ENCODE data around the gene MARS1.

MARS1 gene

GRCh38 chr12:57477710-57478681 is 9.9 kb upstream of the MARS1 start:
- Histone ChIP-seq H3K27me3 (ENCODE audit: insufficient read depth, low read length) (peaks cover 63% of the 10 kb centered on the region), H3K9me3 (ENCODE audit: low read length) (peaks cover 3% of the 10 kb centered on the region), H3K4me1 (ENCODE audit: insufficient read depth, low read length) (peaks cover 9% of the 10 kb centered on the region), H3K36me3 (ENCODE audit: insufficient read depth, low read length) (no peaks in the 10 kb centered on the region), H2AFZ (ENCODE audit: low read depth, low read length) (no peak overlapping the region), H3K4me3 (ENCODE audit: low read length) (no peak overlapping the region)

- no peak overlapping the region for H2AFZ ChIP-seq (ENCODE audit: low read depth, low read length)
- peaks cover 56% of the 10 kb centered on the region for H3K27me3 ChIP-seq (ENCODE audit: insufficient read depth, low read length)
- peaks cover 9% of the 10 kb centered on the region for H3K4me1 ChIP-seq (ENCODE audit: insufficient read depth, low read length)
- H3K4me3 ChIP-seq (ENCODE audit: low read length): no peak overlapping the region
- no peaks in the 10 kb centered on the region for H3K36me3 ChIP-seq (ENCODE audit: insufficient read depth, low read length)
- peaks cover 3% of the 10 kb centered on the region for H3K9me3 ChIP-seq (ENCODE audit: low read length)
Observed at GRCh38 chr12:57479043-57479375, 8.9 kb upstream of the MARS1 start.

DNA sequence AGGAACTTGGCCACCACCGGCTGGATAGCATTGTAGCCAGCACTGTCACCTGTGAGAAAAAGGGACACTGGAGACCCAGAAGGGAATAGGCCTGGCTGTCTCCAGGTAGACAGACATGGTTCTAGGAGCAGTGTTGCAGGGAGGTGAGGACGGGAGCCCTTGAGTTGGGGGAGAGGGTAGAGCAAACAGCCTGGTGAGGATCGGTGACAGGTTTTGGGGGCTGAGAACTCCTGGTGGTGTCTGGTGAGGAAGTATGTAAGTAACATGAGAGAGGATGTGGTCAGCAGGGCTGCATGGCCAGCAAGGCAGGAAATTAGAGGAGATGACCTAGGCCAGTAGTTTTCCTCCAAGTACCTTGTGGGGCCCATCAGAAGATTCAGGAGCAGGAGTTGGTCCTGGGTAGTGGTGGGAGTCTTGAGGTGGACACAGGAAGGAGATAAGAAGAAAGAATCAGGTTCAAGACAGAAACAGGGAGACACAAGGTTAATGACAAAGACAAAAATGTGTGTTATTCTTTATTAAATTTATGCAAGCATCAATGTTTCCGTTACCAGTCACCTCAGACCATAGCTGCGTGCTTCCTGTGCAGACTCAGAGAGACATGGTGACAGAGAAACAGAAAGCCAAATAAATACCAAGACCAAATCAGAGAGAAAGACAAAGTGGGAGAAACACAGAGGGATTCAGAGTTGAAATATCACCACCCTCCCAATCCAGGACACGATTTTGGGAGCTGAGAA is 8.3 kb upstream of the MARS1 start, which contains the start of gene ARHGAP9:
ARHGAP9 (minus strand) TSS at position 491 of the 740 bp plus-strand sequence; CDS start at position 31, 460 bp downstream.
- Histone ChIP-seq H3K27me3 (ENCODE audit: insufficient read depth, low read length) (peaks cover 51% of the 10 kb centered on the region), H3K4me3 (ENCODE audit: low read length) (no peak within 1 kb of the TSS), H3K4me1 (ENCODE audit: insufficient read depth, low read length) (peaks cover 9% of the 10 kb centered on the region), H2AFZ (ENCODE audit: low read depth, low read length) (no peak within 1 kb of the TSS), H3K36me3 (ENCODE audit: insufficient read depth, low read length) (no peaks in the 10 kb centered on the region), H3K9me3 (ENCODE audit: low read length) (peaks cover 3% of the 10 kb centered on the region)

- Histone ChIP-seq H2AFZ (ENCODE audit: low read depth, low read length) (no peak overlapping the region), H3K9me3 (ENCODE audit: low read length) (peaks cover 3% of the 10 kb centered on the region), H3K4me3 (ENCODE audit: low read length) (no peak overlapping the region), H3K27me3 (ENCODE audit: insufficient read depth, low read length) (peaks cover 30% of the 10 kb centered on the region), H3K36me3 (ENCODE audit: insufficient read depth, low read length) (no peaks in the 10 kb centered on the region), H3K4me1 (ENCODE audit: insufficient read depth, low read length) (no peaks in the 10 kb centered on the region)
Observed at GRCh38 chr12:57481671-57482070, 6.2 kb upstream of the MARS1 start.

GRCh38 chr12:57483466-57483865 is 4.4 kb upstream of the MARS1 start:
- Histone ChIP-seq H3K4me3 (ENCODE audit: low read length) (no peak overlapping the region), H3K4me1 (ENCODE audit: insufficient read depth, low read length) (no peaks in the 10 kb centered on the region), H3K9me3 (ENCODE audit: low read length) (no peaks in the 10 kb centered on the region), H3K36me3 (ENCODE audit: insufficient read depth, low read length) (no peaks in the 10 kb centered on the region), H3K27me3 (ENCODE audit: insufficient read depth, low read length) (peaks cover 13% of the 10 kb centered on the region), H2AFZ (ENCODE audit: low read depth, low read length) (no peak overlapping the region)

DNA sequence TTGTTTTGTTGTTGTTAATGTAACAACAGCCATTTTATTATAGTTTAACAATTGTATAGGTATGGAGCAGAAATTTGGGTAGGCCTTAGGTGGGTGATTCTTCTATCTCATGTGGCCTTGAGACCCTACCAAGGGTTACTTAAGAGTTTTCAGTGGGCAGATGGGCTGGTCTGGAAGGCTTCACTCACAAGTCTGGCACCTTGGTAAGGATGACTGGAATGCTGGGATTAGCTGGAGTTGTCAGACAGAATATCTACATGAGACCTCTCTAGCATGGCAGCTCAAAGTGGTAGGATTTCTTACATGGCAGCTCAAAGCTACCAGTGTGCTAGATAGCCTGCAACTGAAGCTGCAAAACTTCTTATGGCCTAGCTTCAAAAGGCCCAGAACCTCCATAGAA is 2.2 kb upstream of the MARS1 start:
- Histone ChIP-seq H3K27me3 (ENCODE audit: insufficient read depth, low read length) (peaks cover 2% of the 10 kb centered on the region), H3K4me3 (ENCODE audit: low read length) (no peak overlapping the region), H3K4me1 (ENCODE audit: insufficient read depth, low read length) (peaks cover 10% of the 10 kb centered on the region), H3K36me3 (ENCODE audit: insufficient read depth, low read length) (peaks cover 18% of the 10 kb centered on the region), H2AFZ (ENCODE audit: low read depth, low read length) (no peak overlapping the region), H3K9me3 (ENCODE audit: low read length) (no peaks in the 10 kb centered on the region)

DNA sequence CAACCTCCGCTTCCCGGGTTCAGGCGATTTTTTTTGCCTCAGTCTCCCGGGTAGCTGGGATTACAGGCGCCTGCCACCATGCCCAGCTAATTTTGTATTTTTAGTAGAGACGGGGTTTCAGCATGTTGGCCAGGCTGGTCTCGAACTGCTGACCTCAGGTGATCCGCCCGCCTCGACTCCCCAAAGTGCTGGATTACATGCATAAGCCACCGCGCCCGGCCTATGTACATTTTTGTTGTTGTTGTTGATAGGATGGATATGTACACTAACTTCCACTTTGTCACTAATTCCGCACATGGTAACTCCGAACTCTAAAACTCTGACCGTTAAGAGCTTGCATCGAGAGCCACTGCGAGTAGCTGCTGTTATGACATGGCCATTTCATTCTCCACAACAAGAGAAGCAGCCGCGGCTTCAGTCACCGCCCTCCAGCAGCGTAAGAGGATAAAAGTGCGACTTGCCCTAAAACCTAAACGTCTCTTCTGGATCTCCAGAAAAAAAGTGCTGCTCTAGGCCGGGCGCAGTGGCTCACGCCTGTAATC is 742 bp upstream of the MARS1 start:
- Histone ChIP-seq H3K27me3 (ENCODE audit: insufficient read depth, low read length) (no peaks in the 10 kb centered on the region), H3K36me3 (ENCODE audit: insufficient read depth, low read length) (peaks cover 30% of the 10 kb centered on the region), H2AFZ (ENCODE audit: low read depth, low read length) (peak overlapping the region; percentile 69), H3K4me1 (ENCODE audit: insufficient read depth, low read length) (peaks cover 10% of the 10 kb centered on the region), H3K9me3 (ENCODE audit: low read length) (no peaks in the 10 kb centered on the region), H3K4me3 (ENCODE audit: low read length) (peak overlapping the region; percentile 23)

DNA sequence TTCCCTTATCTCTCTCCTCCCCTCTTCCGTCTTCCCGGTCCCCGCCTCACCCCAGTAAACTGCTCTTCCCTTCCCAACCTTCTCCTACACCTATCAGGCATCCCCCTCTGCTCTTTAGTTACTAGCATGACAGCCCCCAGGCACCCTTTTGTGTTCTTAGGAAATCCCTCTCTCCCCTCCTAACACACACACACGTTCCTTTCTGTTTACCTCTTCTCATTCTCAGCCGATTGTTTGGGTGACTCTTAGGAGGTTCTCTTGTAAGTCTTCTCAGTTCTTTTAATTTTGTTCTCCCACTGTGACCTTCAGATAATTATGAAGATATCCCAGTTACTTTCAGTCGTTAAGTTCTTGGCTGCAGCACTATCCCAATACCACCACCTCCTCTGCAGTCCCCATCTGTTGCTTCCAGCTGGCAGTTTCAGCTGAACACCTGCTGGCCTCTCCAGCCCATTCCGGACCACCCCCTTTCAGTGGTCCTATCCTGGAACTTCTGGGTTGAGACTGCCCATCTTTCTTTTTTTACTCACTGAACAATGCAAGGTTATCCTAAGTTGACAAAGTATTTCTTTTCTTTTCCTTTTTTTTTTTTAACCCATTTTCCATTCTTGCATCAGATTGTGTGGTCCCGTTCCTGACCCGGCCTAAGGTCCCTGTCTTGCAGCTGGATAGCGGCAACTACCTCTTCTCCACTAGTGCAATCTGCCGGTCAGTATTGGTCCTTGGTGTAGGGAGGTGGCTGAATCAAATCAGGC is 711 bp downstream of the MARS1 start:
- Histone ChIP-seq H3K4me1 (ENCODE audit: insufficient read depth, low read length) (peaks cover 10% of the 10 kb centered on the region), H3K27me3 (ENCODE audit: insufficient read depth, low read length) (no peaks in the 10 kb centered on the region), H3K9me3 (ENCODE audit: low read length) (peaks cover 4% of the 10 kb centered on the region), H3K36me3 (ENCODE audit: insufficient read depth, low read length) (peaks cover 38% of the 10 kb centered on the region), H3K4me3 (ENCODE audit: low read length) (peak overlapping the region; percentile 75), H2AFZ (ENCODE audit: low read depth, low read length) (no peak overlapping the region)

- peaks cover 41% of the 10 kb centered on the region for H3K36me3 ChIP-seq (ENCODE audit: insufficient read depth, low read length)
- H2AFZ ChIP-seq (ENCODE audit: low read depth, low read length): no peak overlapping the region
- H3K4me3 ChIP-seq (ENCODE audit: low read length): peak overlapping the region; percentile 75
- H3K27me3 ChIP-seq (ENCODE audit: insufficient read depth, low read length): no peaks in the 10 kb centered on the region
- peaks cover 10% of the 10 kb centered on the region for H3K4me1 ChIP-seq (ENCODE audit: insufficient read depth, low read length)
- H3K9me3 ChIP-seq (ENCODE audit: low read length): peaks cover 4% of the 10 kb centered on the region
Observed at GRCh38 chr12:57489157-57489641, 1.3 kb downstream of the MARS1 start.

DNA sequence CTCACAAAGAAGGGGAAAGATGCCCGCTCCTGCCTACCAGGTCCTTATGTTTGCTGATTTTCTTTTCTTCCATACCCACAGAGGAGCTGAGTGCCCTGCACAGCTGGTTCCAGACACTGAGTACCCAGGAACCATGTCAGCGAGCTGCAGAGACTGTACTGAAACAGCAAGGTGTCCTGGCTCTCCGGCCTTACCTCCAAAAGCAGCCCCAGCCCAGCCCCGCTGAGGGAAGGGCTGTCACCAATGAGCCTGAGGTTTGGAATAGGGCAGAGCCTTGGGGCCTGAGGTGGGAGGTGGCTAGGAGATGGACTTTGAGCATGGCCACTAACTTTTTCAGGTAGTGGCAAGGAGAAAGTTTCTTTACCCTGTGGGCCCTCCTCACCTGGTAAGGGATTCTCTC is 2.3 kb downstream of the MARS1 start:
- Histone ChIP-seq H3K4me3 (ENCODE audit: low read length) (no peak overlapping the region), H3K27me3 (ENCODE audit: insufficient read depth, low read length) (no peaks in the 10 kb centered on the region), H3K36me3 (ENCODE audit: insufficient read depth, low read length) (peaks cover 41% of the 10 kb centered on the region), H3K9me3 (ENCODE audit: low read length) (peaks cover 4% of the 10 kb centered on the region), H2AFZ (ENCODE audit: low read depth, low read length) (no peak overlapping the region), H3K4me1 (ENCODE audit: insufficient read depth, low read length) (peaks cover 10% of the 10 kb centered on the region)

GRCh38 chr12:57491393-57492280 is 3.8 kb downstream of the MARS1 start:
- no peak overlapping the region for H3K4me3 ChIP-seq (ENCODE audit: low read length)
- H3K4me1 ChIP-seq (ENCODE audit: insufficient read depth, low read length): peaks cover 10% of the 10 kb centered on the region
- peaks cover 4% of the 10 kb centered on the region for H3K9me3 ChIP-seq (ENCODE audit: low read length)
- no peak overlapping the region for H2AFZ ChIP-seq (ENCODE audit: low read depth, low read length)
- no peaks in the 10 kb centered on the region for H3K27me3 ChIP-seq (ENCODE audit: insufficient read depth, low read length)
- peaks cover 49% of the 10 kb centered on the region for H3K36me3 ChIP-seq (ENCODE audit: insufficient read depth, low read length)

All from neuron (in vitro differentiated cells).